Mesendoderm (in vitro differentiated cells): Measurements from ENCODE around the gene ENPP7.

ENCODE experiments used
- DNase-seq: peaks from one replicate; pipeline ENCODE4 v3.0.0; 2013
- H2AK5ac ChIP-seq: 2 replicates; pipeline ENCODE4 v1.6.1; 2013; ENCODE audit warnings: low read length, inconsistent platforms
- H2BK120ac ChIP-seq: 2 replicates; pipeline ENCODE4 v1.6.1; 2013; ENCODE audit warnings: low read depth, mild to moderate bottlenecking, low read length, moderate library complexity, mixed read lengths
- H2BK15ac ChIP-seq: replicated peaks from 2 replicates; pipeline ENCODE4 v1.6.1; 2013; ENCODE audit warnings: low read depth, mild to moderate bottlenecking, moderate library complexity
- H2BK5ac ChIP-seq: 2 replicates; pipeline ENCODE4 v1.6.1; 2013; ENCODE audit warnings: low read length, inconsistent platforms
- H3K18ac ChIP-seq: 2 replicates; pipeline ENCODE4 v1.6.1; 2013; ENCODE audit warnings: mild to moderate bottlenecking, low read length, mixed read lengths
- H3K23ac ChIP-seq: one replicate; pipeline ENCODE4 v1.6.1; 2013; ENCODE audit warnings: low read length
- H3K27ac ChIP-seq: 2 replicates; pipeline ENCODE4 v1.5.1; 2013; ENCODE audit warnings: low read depth, mild to moderate bottlenecking, inconsistent platforms, low read length, moderate library complexity
- H3K27me3 ChIP-seq: 2 replicates; pipeline ENCODE4 v1.6.1; 2013; ENCODE audit warnings: low read length, control low read depth, mild to moderate bottlenecking, inconsistent platforms; ENCODE audit not compliant: insufficient read depth, poor library complexity
- H3K36me3 ChIP-seq: 2 replicates; pipeline ENCODE4 v1.6.1; 2013; ENCODE audit warnings: low read length, inconsistent platforms; ENCODE audit not compliant: control insufficient read depth, insufficient read depth
- H3K4ac ChIP-seq: one replicate; pipeline ENCODE4 v1.6.1; 2013; ENCODE audit warnings: low read depth, mild to moderate bottlenecking, low read length, moderate library complexity
- H3K4me1 ChIP-seq: 2 replicates; pipeline ENCODE4 v1.6.1; 2013; ENCODE audit warnings: low read depth, low read length, inconsistent platforms; ENCODE audit not compliant: control insufficient read depth
- H3K4me2 ChIP-seq: 2 replicates; pipeline ENCODE4 v1.6.1; 2013; ENCODE audit warnings: low read length
- H3K4me3 ChIP-seq: 2 replicates; pipeline ENCODE4 v1.5.1; 2013; ENCODE audit warnings: mild to moderate bottlenecking, low read length
- H3K56ac ChIP-seq: one replicate; pipeline ENCODE4 v1.6.1; 2013; ENCODE audit warnings: low read length
- H3K79me1 ChIP-seq: 2 replicates; pipeline ENCODE4 v1.6.1; 2013; ENCODE audit warnings: low read length, inconsistent platforms
- H3K79me2 ChIP-seq: 2 replicates; pipeline ENCODE4 v1.6.1; 2013; ENCODE audit warnings: mild to moderate bottlenecking, low read length; ENCODE audit not compliant: control insufficient read depth, insufficient read depth
- H3K9ac ChIP-seq: 2 replicates; pipeline ENCODE4 v1.6.1; 2013; ENCODE audit warnings: low read length, inconsistent platforms
- H4K5ac ChIP-seq: one replicate; pipeline ENCODE4 v1.6.1; 2013; ENCODE audit warnings: low read length
- H4K8ac ChIP-seq: one replicate; pipeline ENCODE4 v1.6.1; 2013; ENCODE audit warnings: low read depth, mild to moderate bottlenecking, control low read depth, low read length, moderate library complexity
- WGBS: extraction: QIAGEN DNeasy Blood & Tissue Kit; methylation state at CpG from one replicate; pipeline ENCODE4 v1.1.7; 2013; ENCODE audit warnings: low lambda C conversion rate, missing lambda C conversion rate; ENCODE audit not compliant: insufficient coverage; ENCODE audit errors: extremely low coverage; 5-methylcytosine and 5-hydroxymethylcytosine counted together

The ENPP7 gene

DNA sequence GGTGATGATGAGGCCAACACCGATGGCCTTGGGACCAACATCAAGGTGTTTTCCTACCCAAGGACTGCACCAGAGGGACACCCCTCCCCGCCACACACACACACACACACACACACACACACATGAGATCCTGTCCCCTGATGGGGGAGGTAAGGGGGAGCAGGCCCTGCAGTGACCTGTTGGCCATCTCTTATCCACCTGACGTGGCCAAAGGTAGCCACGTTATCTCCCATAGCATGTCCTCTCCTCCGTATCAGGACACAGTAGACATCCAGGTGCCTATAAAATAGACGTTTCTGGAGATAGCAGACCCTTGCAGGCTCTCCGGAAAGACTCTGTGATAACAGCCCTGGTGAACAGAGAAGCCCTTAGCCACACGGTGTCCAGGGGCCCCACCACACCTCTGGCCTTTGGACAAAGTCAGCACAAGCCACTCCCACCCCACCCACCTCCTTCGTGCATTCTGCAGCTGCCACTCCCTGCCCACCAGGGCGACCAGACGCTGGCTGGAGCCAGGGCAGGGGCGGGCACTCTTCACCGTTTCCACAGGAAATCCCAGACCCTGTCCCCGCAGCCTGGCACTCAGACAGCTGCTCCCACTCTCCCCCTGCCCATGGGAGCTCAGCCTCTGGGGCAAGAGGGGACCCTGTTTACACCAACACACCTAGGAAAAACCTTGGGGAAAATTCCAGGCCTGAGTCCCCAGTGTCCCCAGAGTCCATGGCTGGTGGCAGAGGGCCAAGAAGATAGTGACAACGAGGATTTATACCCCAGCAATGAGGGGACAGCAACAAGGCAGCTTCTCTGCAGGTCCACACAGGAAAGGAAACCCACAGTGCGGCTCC, 15.4 kb upstream of the ENPP7 start:
- no peak overlapping the region for H2BK5ac ChIP-seq
- H3K27ac ChIP-seq, result no peak overlapping the region
- no peak overlapping the region for H2AK5ac ChIP-seq
- no peak overlapping the region for H2BK120ac ChIP-seq
- H4K8ac ChIP-seq, result no peak overlapping the region
- H3K18ac ChIP-seq, result no peak overlapping the region
- H3K79me1 ChIP-seq, result no peaks in the 10 kb centered on the region
- H3K4ac ChIP-seq, result no peak overlapping the region
- no peak overlapping the region for H3K9ac ChIP-seq
- H3K27me3 ChIP-seq, result no peaks in the 10 kb centered on the region
- no peak for DNase-seq
- H3K4me2 ChIP-seq, result no peak overlapping the region
- no peak overlapping the region for H3K56ac ChIP-seq
- no peak overlapping the region for H3K4me3 ChIP-seq
- no peaks in the 10 kb centered on the region for H3K79me2 ChIP-seq
- no peak overlapping the region for H3K23ac ChIP-seq
- H3K36me3 ChIP-seq, result no peaks in the 10 kb centered on the region
- no peak overlapping the region for H4K5ac ChIP-seq
- H3K4me1 ChIP-seq, result no peaks in the 10 kb centered on the region
- WGBS, result no CpG with 5 or more reads among the region's 16 CpGs
- H2BK15ac ChIP-seq, result no peak overlapping the region

DNA sequence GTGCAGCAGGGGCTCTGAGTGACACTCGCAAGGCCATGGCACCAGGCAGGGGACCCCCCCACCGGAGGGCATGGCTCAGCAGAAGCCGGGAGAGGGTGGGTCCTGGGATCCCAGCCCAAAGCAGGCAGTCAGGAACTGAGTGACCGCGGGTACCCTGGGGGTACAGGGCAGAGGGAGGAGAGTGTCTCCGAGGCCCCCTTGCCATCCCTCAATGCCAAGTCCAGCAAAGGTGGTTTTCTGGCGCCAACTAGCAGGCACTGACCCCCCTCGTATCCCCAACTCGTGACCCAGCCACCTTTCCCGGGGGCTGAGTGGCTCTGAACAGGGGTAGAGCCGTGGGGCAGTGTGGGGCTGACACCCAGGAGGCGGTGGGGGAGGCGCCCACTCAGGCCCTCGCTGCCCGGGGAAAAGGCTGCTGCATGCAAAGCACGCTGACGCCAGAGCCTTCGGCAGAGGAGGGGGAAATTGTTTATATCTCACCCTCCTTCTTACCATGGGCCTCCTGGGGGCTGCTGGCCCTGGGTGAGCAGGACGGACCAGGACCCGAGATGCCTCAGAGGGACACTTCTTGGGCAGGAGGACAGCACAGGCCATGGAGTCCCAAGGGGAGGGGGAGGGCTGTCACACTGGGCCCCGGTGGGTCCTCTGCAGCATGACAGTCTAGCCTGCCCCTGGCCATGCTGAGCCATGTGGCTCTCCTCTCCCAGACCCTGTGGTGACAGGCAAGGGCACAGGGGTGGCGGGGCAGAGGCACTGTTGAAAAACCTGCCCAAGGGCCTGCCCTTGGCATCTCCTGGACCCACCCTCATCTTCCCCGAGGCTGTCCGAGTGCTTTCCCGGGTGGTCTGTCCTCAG, 14.6 kb upstream of the ENPP7 start:
- Histone ChIP-seq H2AK5ac (no peak overlapping the region), H3K56ac (no peak overlapping the region), H3K18ac (no peak overlapping the region), H3K4me3 (no peak overlapping the region), H3K36me3 (no peaks in the 10 kb centered on the region), H3K4me2 (no peak overlapping the region), H4K5ac (no peak overlapping the region), H2BK5ac (no peak overlapping the region), H3K9ac (no peak overlapping the region), H4K8ac (no peak overlapping the region), H3K79me1 (no peaks in the 10 kb centered on the region), H3K79me2 (no peaks in the 10 kb centered on the region), H3K27ac (no peak overlapping the region), H3K23ac (no peak overlapping the region), H2BK15ac (no peak overlapping the region), H3K4ac (no peak overlapping the region), H3K27me3 (no peaks in the 10 kb centered on the region), H2BK120ac (no peak overlapping the region), H3K4me1 (no peaks in the 10 kb centered on the region)
- no CpG with 5 or more reads among the region's 25 CpGs for WGBS
- no peak for DNase-seq

DNA sequence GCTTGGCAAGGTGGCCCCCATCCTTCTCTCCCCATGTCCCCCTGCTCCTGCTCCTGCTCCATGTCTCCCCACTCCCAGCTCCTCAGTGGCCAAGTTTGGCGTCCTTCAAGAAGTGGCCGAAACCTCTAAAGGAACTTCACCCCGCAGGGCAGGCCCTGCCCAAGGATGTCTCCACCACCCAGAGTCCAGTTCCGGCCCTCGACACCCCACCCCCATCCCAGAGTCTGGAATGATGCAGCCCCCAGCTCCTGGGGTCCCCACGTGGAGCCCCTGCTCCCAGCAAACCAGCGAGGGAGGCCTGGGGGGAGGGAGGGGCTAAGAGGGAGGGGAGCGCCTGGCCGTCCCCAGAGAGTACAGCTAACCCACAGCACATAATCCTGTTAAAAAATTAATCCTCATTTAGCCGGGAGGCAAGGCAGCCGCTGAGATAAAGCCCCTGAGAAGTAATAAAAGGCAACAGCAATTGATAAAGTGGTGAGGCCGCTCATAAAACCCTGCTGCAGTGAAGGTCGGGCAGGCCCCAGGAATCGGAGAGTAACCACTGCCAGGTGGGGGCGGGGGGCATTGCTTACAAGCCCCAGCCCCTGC, 9.9 kb upstream of the ENPP7 start:
- Histone ChIP-seq H3K4me2 (no peak overlapping the region), H3K4me3 (no peak overlapping the region), H4K8ac (no peak overlapping the region), H3K9ac (no peak overlapping the region), H3K79me2 (no peaks in the 10 kb centered on the region), H3K56ac (no peak overlapping the region), H4K5ac (no peak overlapping the region), H3K4ac (no peak overlapping the region), H3K23ac (no peak overlapping the region), H3K4me1 (no peaks in the 10 kb centered on the region), H2AK5ac (no peak overlapping the region), H2BK120ac (no peak overlapping the region), H3K27me3 (no peaks in the 10 kb centered on the region), H2BK15ac (no peak overlapping the region), H3K36me3 (no peaks in the 10 kb centered on the region), H2BK5ac (no peak overlapping the region), H3K18ac (no peak overlapping the region), H3K79me1 (no peaks in the 10 kb centered on the region), H3K27ac (no peak overlapping the region)
- WGBS, result no CpG with 5 or more reads among the region's 15 CpGs
- no peak for DNase-seq

DNA sequence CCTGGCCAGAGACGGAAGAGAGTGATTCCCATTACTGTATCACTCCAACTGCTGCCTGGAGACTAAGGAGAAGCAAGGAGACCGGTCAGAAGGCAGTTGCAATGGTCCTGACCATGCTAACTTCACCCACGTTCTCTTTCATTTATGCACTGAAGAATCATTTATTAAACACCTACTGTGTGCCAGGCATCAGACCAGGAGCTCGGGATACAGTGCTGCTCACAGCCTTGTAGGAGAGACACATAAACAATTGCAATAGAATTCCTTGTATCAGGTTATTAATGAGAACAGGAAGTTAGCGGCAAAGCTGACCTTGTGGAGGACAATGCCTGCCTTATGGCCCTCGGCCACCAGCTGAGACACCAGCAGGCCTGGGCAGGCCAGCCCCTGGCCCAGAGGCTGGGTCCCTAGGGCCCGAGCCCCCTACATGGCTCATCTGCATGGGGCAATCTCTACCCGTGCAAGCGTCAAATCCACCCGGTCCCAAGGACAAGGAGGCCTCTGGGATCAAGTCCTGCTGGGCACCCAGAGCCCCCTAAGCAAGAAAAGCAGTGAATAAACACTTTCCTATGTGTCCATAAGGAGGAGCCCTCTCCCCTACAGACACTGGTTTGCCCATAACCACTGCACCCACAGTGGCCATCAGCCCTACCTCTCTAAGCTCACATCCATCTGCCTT, 8.6 kb upstream of the ENPP7 start:
- H2AK5ac ChIP-seq, result no peak overlapping the region
- no peak overlapping the region for H2BK5ac ChIP-seq
- H3K4ac ChIP-seq, result no peak overlapping the region
- DNase-seq, result peak; percentile 65
- H2BK15ac ChIP-seq, result no peak overlapping the region
- H3K4me3 ChIP-seq, result no peak overlapping the region
- H3K4me2 ChIP-seq, result no peak overlapping the region
- no CpG with 5 or more reads among the region's 10 CpGs for WGBS
- H2BK120ac ChIP-seq, result no peak overlapping the region
- H3K27ac ChIP-seq, result no peak overlapping the region
- no peak overlapping the region for H3K23ac ChIP-seq
- H3K79me1 ChIP-seq, result no peaks in the 10 kb centered on the region
- no peaks in the 10 kb centered on the region for H3K27me3 ChIP-seq
- no peaks in the 10 kb centered on the region for H3K4me1 ChIP-seq
- H4K5ac ChIP-seq, result no peak overlapping the region
- H3K9ac ChIP-seq, result no peak overlapping the region
- no peak overlapping the region for H3K18ac ChIP-seq
- no peaks in the 10 kb centered on the region for H3K36me3 ChIP-seq
- no peak overlapping the region for H3K56ac ChIP-seq
- H3K79me2 ChIP-seq, result no peaks in the 10 kb centered on the region
- no peak overlapping the region for H4K8ac ChIP-seq

DNA sequence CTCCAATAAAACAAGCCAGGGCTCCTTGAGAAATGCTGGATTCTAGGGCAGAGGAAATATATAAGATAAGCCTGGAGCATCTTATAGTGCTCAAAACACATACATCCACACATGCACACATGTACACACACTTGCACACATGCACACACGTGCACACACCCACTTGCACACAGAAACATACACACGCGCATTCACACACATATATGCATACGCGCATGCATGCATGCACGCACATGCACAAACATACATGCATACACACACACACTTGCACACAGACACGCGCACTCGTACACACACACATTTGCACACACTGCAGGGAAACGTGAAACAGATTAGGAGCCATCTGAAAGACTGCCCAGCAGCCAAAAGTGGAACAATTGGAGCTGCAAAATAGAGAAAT, 8.0 kb upstream of the ENPP7 start:
- no peak for DNase-seq
- no peak overlapping the region for H2BK120ac ChIP-seq
- H4K5ac ChIP-seq, result no peak overlapping the region
- no peak overlapping the region for H3K4me2 ChIP-seq
- no CpG with 5 or more reads among the region's 10 CpGs for WGBS
- H3K79me1 ChIP-seq, result no peaks in the 10 kb centered on the region
- no peak overlapping the region for H3K4me3 ChIP-seq
- H3K36me3 ChIP-seq, result no peaks in the 10 kb centered on the region
- no peak overlapping the region for H3K27ac ChIP-seq
- no peak overlapping the region for H3K56ac ChIP-seq
- no peak overlapping the region for H3K9ac ChIP-seq
- no peak overlapping the region for H2BK5ac ChIP-seq
- H3K4me1 ChIP-seq, result no peaks in the 10 kb centered on the region
- no peak overlapping the region for H3K18ac ChIP-seq
- no peak overlapping the region for H4K8ac ChIP-seq
- H3K27me3 ChIP-seq, result no peaks in the 10 kb centered on the region
- H3K23ac ChIP-seq, result no peak overlapping the region
- no peak overlapping the region for H3K4ac ChIP-seq
- no peaks in the 10 kb centered on the region for H3K79me2 ChIP-seq
- no peak overlapping the region for H2AK5ac ChIP-seq
- H2BK15ac ChIP-seq, result no peak overlapping the region
